Ectodermal cell (in vitro differentiated cells): ENCODE results near the gene CDY2A. TPM values are rescaled to one million over a fixed set of nuclear protein-coding genes. Genes with fewer than 3 reads are reported as not detected.
"Not testable (repeated sequence)": the region's sequence is repeated elsewhere in the genome, so short reads cannot be mapped to it uniquely, and the experiment has no call there.

ENCODE experiments used
- H3K27ac ChIP-seq: 2 replicates; pipeline ENCODE4 v1.7.0; 2013; ENCODE audit warnings: mild to moderate bottlenecking, low read depth, low read length; ENCODE audit not compliant: insufficient read depth, poor library complexity, severe bottlenecking
- H3K27me3 ChIP-seq: 2 replicates; pipeline ENCODE4 v1.7.0; 2013; ENCODE audit warnings: mild to moderate bottlenecking, low read length; ENCODE audit not compliant: insufficient read depth, control insufficient read depth, poor library complexity, severe bottlenecking
- H3K36me3 ChIP-seq: one replicate; pipeline ENCODE4 v1.7.0; 2013; ENCODE audit warnings: low read length; ENCODE audit not compliant: control insufficient read depth, insufficient read depth
- H3K4me1 ChIP-seq: one replicate; pipeline ENCODE4 v1.7.0; 2013; ENCODE audit warnings: low read length; ENCODE audit not compliant: control insufficient read depth, insufficient read depth
- H3K4me3 ChIP-seq: 2 replicates; pipeline ENCODE4 v1.7.0; 2013; ENCODE audit warnings: low read depth, low read length, control low read depth; ENCODE audit not compliant: insufficient read depth
- H3K9me3 ChIP-seq: 2 replicates; pipeline ENCODE4 v1.7.0; 2013; ENCODE audit warnings: mild to moderate bottlenecking, low read length, moderate library complexity; ENCODE audit not compliant: control insufficient read depth
- WGBS, 2 experiments: methylation state at CpG; one replicate each; pipeline ENCODE4 v1.1.7; 2013; ENCODE audit warnings: missing lambda C conversion rate in 2 of 2; 5-methylcytosine and 5-hydroxymethylcytosine counted together
- polyA plus RNA-seq, 4 experiments: library from polyadenylated mRNA; stranded (reverse); fragments of 50-300 nt; gene quantifications; one replicate each; pipeline ENCODE4 v1.2.3, GENCODE V29; 2013

CDY2A gene, protein sequence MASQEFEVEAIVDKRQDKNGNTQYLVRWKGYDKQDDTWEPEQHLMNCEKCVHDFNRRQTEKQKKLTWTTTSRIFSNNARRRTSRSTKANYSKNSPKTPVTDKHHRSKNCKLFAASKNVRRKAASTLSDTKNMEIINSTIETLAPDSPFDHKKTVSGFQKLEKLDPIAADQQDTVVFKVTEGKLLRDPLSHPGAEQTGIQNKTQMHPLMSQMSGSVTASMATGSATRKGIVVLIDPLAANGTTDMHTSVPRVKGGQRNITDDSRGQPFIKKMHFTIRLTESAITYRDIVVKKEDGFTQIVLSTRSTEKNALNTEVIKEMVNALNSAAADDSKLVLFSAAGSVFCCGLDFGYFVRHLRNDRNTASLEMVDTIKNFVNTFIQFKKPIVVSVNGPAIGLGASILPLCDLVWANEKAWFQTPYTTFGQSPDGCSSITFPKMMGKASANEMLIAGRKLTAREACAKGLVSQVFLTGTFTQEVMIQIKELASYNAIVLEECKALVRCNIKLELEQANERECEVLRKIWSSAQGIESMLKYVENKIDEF
- polyA plus RNA-seq (2013, experiment 1 of 4) = not detected
- polyA plus RNA-seq (2013, experiment 2 of 4) = not detected
- polyA plus RNA-seq (2013, experiment 3 of 4) = not detected
- polyA plus RNA-seq (2013, experiment 4 of 4) = not detected

DNA sequence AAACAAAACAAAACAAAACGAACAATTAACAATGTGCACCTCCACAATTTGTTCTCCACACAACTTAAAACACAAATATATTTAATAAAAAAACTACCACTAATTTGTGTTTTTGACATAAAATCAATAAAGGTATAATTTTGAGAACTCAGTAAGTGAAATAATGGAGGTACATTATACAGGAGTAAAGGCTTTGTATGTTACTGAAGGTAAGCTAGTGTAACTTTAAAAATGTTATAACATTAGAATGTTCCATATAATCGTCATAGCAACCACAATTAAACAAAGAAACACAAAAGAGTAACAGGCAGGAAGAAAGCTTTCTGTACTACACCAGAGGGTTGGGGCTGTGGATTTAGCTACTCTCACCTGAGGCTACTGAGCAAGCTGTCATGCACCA lies at the start of gene CDY2A:
CDY2A (plus strand) TSS at position 301 of the 400 bp plus-strand sequence. CDS start 328 bp downstream, outside the sequence.
- not testable (repeated sequence) for H3K9me3 ChIP-seq, H3K36me3 ChIP-seq, H3K4me3 ChIP-seq, H3K27ac ChIP-seq, H3K4me1 ChIP-seq, H3K27me3 ChIP-seq
- WGBS, 2 experiments = no CpG with 5 or more reads among the region's 2 CpGs

DNA sequence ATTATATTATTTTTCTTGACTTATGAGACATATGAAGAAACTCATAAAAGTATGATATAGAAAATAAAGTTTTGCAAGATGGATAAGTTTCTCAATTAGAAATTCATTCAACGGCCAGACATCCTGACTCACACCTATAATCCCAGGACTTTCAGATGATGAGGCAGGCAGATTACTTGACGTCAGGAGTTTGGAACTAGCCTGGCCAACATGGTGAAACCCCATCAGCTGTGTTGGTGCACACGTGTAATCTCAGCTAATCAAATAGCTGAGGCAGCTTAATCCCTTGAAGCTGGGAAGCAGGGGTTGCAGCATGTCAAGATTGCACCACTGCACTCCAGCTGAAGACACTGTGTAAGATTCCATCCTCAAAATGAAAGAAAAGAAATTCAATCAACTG lies 28.0 kb upstream of the CDY2A start:
- not testable (repeated sequence) for H3K27me3 ChIP-seq, H3K27ac ChIP-seq, H3K4me3 ChIP-seq, H3K4me1 ChIP-seq, H3K36me3 ChIP-seq, H3K9me3 ChIP-seq
- WGBS, 2 experiments = no CpG with 5 or more reads among the region's 3 CpGs

DNA sequence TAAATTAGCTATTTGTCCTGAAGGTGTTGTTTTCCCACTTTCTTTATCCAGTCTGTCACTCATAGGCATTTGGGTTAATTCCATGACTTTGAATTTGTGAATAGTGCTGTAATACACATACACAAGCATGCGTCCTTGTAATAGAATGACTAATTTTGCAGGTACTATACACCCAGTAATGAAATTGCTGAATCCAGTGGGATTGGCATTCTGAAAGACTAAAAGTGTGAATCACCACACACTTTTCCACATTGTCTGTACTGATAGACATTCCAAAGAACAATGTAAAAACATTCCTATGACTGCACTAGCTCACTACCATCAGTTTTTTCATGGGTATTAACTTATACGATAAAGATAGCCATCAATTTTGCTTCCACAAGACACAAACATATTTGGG lies 27.3 kb upstream of the CDY2A start:
- H3K4me1 ChIP-seq, H3K27me3 ChIP-seq, H3K9me3 ChIP-seq, H3K4me3 ChIP-seq, H3K27ac ChIP-seq, H3K36me3 ChIP-seq: not testable (repeated sequence)
- WGBS, 2 experiments = no CpG with 5 or more reads among the region's 2 CpGs

DNA sequence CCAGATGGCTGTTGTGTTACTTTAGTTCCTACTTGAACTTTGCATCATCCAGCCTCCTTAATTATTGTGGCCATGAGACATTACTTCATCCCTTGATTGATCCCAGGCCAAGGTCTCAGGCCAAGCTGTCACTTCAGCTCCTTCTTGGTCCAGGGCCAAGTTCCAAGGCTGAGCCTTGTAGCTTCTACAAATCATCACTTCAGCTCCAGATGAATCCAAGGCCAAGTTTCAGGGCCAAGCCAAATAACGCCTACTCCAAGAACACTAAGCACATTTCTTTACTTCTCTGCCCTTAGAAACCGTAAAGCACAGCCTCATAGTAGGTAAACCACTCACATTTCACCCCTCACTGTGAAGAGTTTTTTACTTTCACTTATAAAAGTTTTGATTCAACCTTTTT lies 1.7 kb upstream of the CDY2A start:
- H3K27ac ChIP-seq, H3K27me3 ChIP-seq, H3K36me3 ChIP-seq, H3K4me3 ChIP-seq, H3K9me3 ChIP-seq, H3K4me1 ChIP-seq: not testable (repeated sequence)
- WGBS, 2 experiments = no CpG with 5 or more reads among the region's 2 CpGs

DNA sequence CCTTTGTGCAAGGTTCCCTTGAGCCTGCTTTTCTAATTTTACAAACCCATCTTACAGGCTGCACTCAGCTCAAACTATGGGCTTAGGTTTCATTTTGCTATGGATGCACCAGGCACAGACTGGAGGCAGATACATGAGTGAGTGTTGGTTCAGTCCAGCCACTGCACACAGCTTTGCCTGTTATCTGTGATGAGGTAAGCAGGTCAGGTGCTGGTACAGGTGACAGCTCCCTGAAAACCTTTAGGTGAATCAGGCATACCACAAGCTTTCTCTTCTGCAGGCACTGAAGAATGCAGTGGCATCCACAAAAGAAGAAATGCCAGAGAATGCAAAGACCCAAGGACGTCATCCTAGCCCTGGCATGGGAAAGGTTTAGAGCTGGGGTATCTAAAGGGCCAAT lies 3.3 kb downstream of the CDY2A start:
- not testable (repeated sequence) for H3K4me3 ChIP-seq, H3K27me3 ChIP-seq, H3K4me1 ChIP-seq, H3K9me3 ChIP-seq, H3K27ac ChIP-seq, H3K36me3 ChIP-seq
- no CpG with 5 or more reads among the region's 1 CpG for WGBS, 2 experiments

DNA sequence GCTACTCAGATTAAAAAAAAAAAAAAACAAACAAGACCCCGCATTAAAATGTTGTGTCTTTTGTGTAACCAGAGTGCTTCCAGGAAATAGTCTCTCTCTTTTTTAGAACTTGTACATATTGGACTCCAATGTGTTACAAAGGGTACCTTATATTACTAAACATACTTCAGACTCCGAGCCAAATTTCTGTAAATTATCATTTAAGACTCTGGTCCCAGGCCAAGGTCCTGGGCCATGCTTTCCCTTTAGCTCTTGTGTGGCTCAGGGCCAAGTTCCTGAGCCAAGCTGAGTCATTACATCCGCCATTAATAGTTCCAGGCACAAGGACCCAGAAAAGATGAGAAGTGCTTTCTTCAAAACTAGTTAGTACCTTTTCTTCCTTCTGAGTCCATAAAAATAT lies 4.6 kb downstream of the CDY2A start:
- not testable (repeated sequence) for H3K27ac ChIP-seq, H3K4me3 ChIP-seq, H3K27me3 ChIP-seq, H3K4me1 ChIP-seq, H3K36me3 ChIP-seq, H3K9me3 ChIP-seq
- no CpG with 5 or more reads among the region's 3 CpGs for WGBS, 2 experiments

DNA sequence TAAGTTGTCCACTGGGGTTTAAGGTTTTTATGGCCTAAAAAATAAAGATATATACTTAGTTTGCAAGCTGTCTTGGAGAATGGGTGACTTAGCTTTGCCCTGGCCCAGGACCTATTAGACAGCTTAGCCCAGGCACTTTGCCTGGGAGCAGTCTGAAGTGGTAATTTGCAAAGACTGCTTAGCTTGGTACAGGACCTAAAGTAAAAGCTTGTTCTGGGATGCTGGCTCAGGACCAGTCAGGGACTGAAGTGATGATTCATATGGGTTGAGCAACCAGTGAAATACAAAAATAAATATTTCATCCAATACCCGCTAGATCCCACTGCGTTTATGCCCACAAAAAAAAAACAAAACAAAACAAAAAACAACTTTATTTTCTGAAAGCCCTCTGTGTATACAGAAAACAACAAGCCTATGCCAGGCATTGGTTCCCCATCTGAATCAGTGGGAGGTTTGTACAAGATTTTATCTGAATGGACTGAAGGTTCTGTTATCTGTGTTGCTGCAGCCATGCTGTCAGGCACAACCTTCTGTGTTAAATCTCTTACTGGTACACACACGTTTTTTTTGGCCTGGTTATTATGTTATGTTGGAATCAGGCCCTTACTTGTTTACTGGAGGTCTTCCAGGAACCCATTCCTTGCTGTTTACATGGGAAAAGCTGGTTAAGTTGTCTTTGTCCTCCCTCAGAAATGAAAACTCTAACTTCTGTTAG lies 8.7 kb downstream of the CDY2A start:
- H3K27ac ChIP-seq, H3K9me3 ChIP-seq, H3K4me1 ChIP-seq, H3K36me3 ChIP-seq, H3K27me3 ChIP-seq, H3K4me3 ChIP-seq: not testable (repeated sequence)
- no CpG with 5 or more reads among the region's 3 CpGs for WGBS, 2 experiments

DNA sequence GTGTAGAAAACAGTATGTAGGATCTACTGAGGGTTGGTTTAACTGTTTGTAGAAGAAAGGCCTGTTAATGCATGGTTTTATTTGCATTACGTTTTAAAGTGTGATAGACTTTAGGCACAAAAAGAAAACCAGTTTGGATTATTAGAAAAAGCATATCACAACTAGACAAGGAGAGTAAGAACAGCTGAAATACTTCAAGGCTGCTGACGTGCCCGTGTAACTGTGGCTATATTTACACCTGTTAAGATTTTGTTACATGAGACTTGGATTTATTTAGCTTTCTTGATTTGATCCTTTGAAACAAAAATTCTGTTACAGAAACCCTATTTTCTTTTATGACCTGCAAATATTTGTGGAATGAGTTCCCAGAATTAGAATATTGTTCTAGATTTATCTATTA lies 9.3 kb downstream of the CDY2A start:
- WGBS, 2 experiments = no CpG with 5 or more reads among the region's 3 CpGs
- not testable (repeated sequence) for H3K9me3 ChIP-seq, H3K27me3 ChIP-seq, H3K4me3 ChIP-seq, H3K4me1 ChIP-seq, H3K36me3 ChIP-seq, H3K27ac ChIP-seq

DNA sequence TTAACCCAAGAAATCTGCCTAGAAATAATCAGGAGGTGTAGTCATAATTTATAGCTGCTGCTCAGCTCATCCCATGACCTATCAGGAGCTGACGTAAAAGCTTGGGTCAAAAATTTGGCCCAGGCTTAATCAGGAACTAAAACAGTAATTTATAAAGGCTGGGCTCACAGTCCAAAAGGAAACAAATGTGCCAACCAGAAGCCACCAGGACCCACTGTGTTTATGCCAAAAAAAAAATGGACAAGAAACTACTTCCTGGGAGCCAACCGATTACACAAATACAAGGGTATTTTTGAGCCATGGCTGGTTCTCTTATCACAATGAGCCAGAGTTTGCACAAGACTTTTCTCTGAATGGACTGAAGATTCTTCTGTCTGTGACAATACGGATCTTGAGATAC lies 19.4 kb downstream of the CDY2A start:
- H3K36me3 ChIP-seq, H3K9me3 ChIP-seq, H3K4me1 ChIP-seq, H3K27ac ChIP-seq, H3K4me3 ChIP-seq, H3K27me3 ChIP-seq: not testable (repeated sequence)
- no CpG with 5 or more reads among the region's 3 CpGs for WGBS, 2 experiments

DNA sequence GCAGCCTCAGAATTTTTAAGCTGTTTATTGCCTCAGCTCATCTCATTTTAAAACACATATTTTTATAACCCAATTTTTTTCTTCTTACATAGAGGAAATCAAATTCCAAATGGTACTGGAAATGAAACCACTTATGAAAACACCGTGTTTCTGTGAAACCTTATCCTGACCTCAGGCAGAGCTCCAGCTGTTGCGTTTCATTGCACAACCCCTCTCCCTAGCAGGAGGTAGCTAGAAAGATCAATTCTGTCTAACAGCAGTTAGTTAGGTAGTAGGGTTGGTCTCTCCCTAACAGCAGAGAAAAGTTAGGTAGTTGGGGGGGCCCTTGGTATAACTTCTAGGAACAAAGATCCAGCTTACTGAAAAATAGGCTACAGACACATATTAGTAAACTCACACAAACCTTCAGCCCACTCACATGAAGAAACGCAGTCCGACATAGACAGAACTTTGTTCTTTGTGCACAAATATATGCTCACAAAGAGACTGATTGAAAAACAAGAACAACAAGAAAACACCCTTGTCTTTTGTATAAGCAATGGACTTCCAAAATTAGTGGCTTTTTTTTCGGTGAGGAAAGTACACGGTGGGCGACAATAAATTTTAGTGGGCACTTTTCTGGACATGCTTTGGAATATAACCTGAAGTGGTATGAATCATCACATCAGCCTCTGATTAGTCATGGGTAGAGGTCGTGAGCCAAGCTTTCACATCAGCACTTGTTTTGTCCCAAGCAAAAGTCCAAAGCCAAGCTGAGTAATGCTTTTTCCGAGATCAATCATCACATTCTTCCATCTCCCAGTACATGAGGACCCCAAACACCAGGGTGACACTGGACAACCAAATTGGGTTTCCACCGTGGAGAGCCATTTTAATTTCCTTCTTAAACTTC lies 22.8 kb downstream of the CDY2A start:
- not testable (repeated sequence) for H3K4me1 ChIP-seq, H3K36me3 ChIP-seq, H3K4me3 ChIP-seq, H3K27me3 ChIP-seq, H3K27ac ChIP-seq, H3K9me3 ChIP-seq
- WGBS, 2 experiments = no CpG with 5 or more reads among the region's 10 CpGs
